Coronary artery (tissue), 2 donors: Measurements from ENCODE around the gene NEDD4L.

ENCODE experiments used
- DNase-seq: peaks from one replicate; pipeline ENCODE4 v3.0.0-alpha.2; 2017; ENCODE audit warnings: low spot score
- H3K27ac ChIP-seq, 2 donors: fragments of 200-600 bp; sonication (generic); one replicate each; pipeline ENCODE4 v1.5.1; 2016 to 2019
- H3K4me3 ChIP-seq: fragments of 200-600 bp; sonication (generic); 2 replicates; pipeline ENCODE4 v1.5.1; 2016; ENCODE audit warnings: mild to moderate bottlenecking, moderate library complexity
- CTCF ChIP-seq: fragments of 200-600 bp; sonication (generic); IDR thresholded peaks from one replicate; pipeline ENCODE4 v1.5.1; 2019; ENCODE audit warnings: antibody characterized with exemption

The NEDD4L gene

GRCh38 chr18:58313491-58314032 is 269.5 kb downstream of the NEDD4L start:
- TF ChIP-seq CTCF, result no peak
- no peak overlapping the region for H3K4me3 ChIP-seq
- DNase-seq, result no peak
- no peak overlapping the region for H3K27ac ChIP-seq

DNA sequence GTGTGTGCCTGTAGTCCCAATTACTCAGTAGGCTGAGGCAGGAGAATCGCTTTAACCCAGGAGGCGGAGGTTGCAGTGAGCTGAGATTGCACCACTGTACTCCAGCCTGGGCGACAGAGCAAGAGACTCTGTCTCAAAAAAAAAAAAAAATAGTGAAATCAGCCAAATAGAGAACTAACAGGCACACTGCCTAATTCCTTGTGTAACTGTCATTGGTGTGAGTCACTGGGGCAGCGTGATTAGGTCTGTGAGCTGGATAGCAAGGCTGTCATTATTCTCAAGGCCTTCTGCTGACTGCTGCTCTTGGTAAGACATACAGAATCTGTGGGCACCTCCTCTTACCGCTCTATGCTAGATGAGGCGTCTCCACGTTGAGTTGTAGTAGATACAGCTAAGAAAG is 270.3 kb downstream of the NEDD4L start:
- TF ChIP-seq CTCF, result no peak
- Histone ChIP-seq H3K4me3 (no peak overlapping the region), H3K27ac (no peak overlapping the region)
- no peak for DNase-seq

DNA sequence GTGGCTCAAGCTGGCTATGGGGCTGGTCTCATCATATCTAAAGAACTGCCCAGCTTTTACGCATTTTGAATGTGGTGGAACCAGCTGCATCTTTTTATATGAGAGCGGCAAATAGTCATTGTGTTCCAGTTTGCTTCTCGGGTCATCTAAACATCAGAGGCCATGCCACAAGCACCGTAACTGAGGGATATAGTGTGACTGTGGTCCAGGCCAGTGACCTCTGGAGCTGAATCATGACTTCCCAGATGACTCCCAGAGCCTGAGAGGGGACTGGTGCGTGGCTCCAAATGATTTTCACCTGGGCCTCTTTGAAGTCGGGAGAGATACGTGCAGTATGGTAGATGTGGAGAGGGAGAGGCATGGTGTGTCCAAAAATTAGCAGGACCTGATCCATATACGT is 271.0 kb downstream of the NEDD4L start:
- H3K4me3 ChIP-seq, result no peak overlapping the region
- peak overlapping the region in 1 of 2 donors; percentile 3 for H3K27ac ChIP-seq
- no peak for DNase-seq
- no peak for TF ChIP-seq CTCF

DNA sequence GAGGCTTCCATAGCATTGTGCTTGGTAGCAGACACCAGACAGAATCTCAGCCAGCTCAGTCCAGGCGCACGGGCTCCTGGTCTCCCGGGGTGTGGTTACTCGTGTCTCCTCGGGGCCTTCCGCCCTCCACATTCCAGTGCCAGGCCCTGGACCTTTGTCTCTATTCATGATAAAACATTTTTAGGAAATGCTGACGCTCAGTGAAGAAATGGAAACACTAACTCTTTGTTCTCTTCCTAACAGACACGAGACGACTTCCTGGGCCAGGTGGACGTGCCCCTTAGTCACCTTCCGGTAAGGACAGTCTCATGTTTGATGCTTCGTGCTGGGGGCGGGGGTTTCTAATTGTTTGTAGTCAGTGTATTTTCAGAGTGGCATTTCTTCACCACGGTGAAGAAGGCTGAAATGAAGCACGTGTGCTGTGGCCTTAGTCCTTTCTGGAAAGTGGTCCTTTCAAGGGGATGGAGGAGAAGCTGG is 271.8 kb downstream of the NEDD4L start:
- no peak for DNase-seq
- TF ChIP-seq CTCF, result no peak
- no peak overlapping the region for H3K27ac ChIP-seq

GRCh38 chr18:58316396-58317342 is 272.6 kb downstream of the NEDD4L start:
- no peak overlapping the region for H3K27ac ChIP-seq
- no peak overlapping the region for H3K4me3 ChIP-seq
- DNase-seq, result no peak
- no peak for TF ChIP-seq CTCF

More for the DNA sequence above, 271.8 kb downstream of the NEDD4L start:
- H3K4me3 ChIP-seq, result no peak overlapping the region

GRCh38 chr18:58319719-58320118 is 275.7 kb downstream of the NEDD4L start:
- Histone ChIP-seq H3K4me3 (no peak overlapping the region), H3K27ac (no peak overlapping the region)
- no peak for TF ChIP-seq CTCF
- DNase-seq, result no peak
